Brain microvascular endothelial cell (primary cell): ENCODE results near the gene COL3A1.

Experiments used
- DNase-seq: peaks from one replicate; pipeline ENCODE4 v3.0.0-alpha.2; 2020
- H3K27ac ChIP-seq: fragments of 250-450 bp; sonication (Bioruptor Pico); 2 replicates; pipeline ENCODE4 v1.5.1; 2020; ENCODE audit warnings: mild to moderate bottlenecking, moderate library complexity
- H3K27me3 ChIP-seq: fragments of 250-450 bp; sonication (Bioruptor Pico); replicated peaks from 2 replicates; pipeline ENCODE4 v1.5.1; 2020; ENCODE audit warnings: mild to moderate bottlenecking
- H3K36me3 ChIP-seq: fragments of 250-450 bp; sonication (Bioruptor Pico); replicated peaks from 2 replicates; pipeline ENCODE4 v1.5.1; 2020; ENCODE audit warnings: mild to moderate bottlenecking
- H3K4me3 ChIP-seq: 2 replicates; pipeline ENCODE4 v1.5.1; 2011; ENCODE audit warnings: low read depth, mild to moderate bottlenecking, control low read depth, low read length, moderate library complexity
- in situ Hi-C: cut with HindIII; loops from 2 replicates; pipeline ENCODE4 v1.10.0; 2017; ENCODE audit warnings: low sequenced_read_pairs, low pct_ligation_motif_present
- TF ChIP-seq, protein P1 (sequence below): IDR thresholded peaks from 2 replicates; pipeline ENCODE4 v1.5.1; 2011; ENCODE audit warnings: low read depth, mild to moderate bottlenecking, moderate library complexity, low read length, control low read depth, inconsistent platforms; ENCODE audit errors: missing control alignments

COL3A1 gene

DNA sequence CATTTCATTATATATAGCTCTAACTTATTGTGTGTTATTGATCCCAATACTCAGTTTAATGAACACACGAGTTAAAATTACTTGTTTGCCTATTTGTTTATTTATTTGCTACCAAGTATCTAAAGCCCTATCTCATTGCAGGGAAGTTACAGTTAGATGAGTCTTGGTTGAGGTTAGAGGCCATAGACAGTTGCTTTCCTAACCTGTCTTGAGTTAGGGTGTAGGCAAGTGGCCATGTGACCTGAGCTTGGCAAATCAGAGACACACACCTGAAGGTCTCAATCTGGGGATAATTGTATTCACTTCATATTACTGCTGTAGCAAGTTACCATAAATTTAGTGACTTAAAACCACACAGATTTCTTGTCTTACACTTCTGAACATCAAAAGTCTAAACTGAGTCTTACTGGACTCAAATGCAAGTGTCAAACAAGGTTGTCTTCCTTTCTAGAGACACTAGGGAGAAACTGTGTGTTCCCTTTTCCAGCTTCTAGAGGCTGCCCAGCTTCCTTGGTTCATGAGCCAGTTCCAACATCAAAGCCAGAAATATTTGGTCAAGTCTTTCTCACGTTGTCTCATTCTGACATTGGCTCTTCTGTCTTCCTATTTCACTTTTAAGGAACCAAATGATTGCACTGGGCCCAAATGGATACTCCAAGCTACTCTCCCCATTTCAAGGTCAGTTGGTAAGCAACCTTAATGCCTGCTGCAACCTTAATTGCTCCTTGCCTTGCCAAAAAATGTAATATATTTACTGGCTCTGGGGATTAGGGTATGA, 39.7 kb downstream of the COL3A1 start:
- Histone ChIP-seq H3K27me3 (no peaks in the 10 kb centered on the region), H3K27ac (no peak overlapping the region), H3K4me3 (no peak overlapping the region), H3K36me3 (peaks cover 32% of the 10 kb centered on the region)
- TF ChIP-seq, protein P1, sequence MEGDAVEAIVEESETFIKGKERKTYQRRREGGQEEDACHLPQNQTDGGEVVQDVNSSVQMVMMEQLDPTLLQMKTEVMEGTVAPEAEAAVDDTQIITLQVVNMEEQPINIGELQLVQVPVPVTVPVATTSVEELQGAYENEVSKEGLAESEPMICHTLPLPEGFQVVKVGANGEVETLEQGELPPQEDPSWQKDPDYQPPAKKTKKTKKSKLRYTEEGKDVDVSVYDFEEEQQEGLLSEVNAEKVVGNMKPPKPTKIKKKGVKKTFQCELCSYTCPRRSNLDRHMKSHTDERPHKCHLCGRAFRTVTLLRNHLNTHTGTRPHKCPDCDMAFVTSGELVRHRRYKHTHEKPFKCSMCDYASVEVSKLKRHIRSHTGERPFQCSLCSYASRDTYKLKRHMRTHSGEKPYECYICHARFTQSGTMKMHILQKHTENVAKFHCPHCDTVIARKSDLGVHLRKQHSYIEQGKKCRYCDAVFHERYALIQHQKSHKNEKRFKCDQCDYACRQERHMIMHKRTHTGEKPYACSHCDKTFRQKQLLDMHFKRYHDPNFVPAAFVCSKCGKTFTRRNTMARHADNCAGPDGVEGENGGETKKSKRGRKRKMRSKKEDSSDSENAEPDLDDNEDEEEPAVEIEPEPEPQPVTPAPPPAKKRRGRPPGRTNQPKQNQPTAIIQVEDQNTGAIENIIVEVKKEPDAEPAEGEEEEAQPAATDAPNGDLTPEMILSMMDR, result no peak
- DNase-seq, result no peak
- in situ Hi-C loops, result no loop called here

DNA sequence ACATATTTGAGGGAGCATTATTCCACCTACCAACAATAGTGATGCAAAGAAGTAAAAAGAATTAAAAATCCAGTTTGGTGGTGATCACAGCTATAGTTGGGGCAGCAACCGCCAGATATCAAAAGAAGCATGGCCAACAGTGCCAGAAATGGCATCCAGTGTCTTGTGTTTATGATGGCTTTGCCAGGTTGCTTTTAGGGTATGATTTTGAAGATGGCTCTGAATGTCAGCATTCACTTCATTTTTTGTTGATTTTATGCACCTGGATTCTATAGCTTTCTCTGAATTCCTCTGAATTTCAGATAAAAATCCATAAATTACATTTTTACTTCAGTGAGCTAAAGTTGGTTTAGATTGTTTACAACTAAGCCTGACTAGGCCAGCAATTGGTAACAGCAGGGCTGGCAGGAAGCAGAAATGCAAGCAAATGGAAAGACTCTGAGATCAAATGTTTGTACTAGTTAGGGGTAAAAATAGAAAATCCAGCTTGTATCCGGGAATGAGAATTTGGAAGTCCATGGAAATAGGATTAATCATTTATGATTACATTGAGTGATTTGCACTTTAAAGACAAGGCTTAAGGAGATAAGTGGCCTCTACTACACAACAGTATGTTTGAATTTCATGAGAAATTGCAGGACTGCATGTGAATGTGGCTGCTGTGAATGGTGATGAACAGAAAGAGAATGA, 40.4 kb downstream of the COL3A1 start:
- no peaks in the 10 kb centered on the region for H3K27me3 ChIP-seq
- peaks cover 29% of the 10 kb centered on the region for H3K36me3 ChIP-seq
- H3K27ac ChIP-seq, result no peak overlapping the region
- H3K4me3 ChIP-seq, result no peak overlapping the region
- TF ChIP-seq, protein P1, result no peak
- in situ Hi-C loops, result no loop called here
- DNase-seq, result no peak

DNA sequence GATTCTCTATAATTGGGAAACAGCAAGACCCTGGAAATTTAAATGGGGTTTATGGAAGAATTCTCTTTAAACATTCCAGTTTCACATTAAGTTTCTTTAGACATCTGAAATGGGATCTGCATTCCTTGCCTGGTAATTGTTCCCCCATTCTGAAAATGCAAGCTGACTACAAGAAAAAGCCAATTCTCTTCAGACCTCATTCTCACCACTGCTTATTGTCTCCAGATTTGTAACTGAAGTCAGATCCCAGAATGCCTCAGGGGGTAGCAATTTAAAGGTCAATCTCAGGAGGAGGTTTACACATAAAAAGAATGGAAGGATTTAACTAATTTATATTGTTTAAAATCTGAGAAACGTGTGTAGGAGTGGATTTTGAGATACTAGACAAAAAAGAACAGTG, 41.2 kb downstream of the COL3A1 start:
- no peaks in the 10 kb centered on the region for H3K27me3 ChIP-seq
- no peak overlapping the region for H3K27ac ChIP-seq
- peaks cover 24% of the 10 kb centered on the region for H3K36me3 ChIP-seq
- no peak for DNase-seq
- H3K4me3 ChIP-seq, result no peak overlapping the region
- TF ChIP-seq, protein P1, result no peak
- in situ Hi-C loops, result no loop called here

DNA sequence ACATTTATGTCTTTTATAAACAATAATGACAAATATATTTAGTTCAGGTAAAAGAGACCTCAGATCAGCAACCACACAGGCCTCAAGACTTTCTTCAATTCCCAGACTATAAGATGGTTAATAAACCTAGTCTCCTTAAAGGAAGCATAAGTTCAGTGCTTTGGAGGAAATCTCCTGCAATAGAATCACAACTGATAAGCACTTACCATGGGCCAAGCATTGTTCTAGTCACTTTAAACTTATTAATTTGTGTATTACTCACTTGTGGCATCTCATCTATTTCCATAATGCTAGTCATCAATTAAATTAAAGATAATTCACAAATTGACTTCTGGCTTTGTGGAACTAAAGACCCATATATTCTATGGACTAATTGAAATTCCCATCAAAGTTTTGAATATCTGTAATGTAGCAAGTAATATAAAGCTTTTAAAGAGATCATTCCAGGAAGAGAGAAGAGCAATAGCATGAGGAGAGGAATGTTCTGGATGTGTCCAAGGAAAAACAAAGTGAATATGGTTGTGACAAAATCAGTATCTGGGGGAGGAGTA, 42.2 kb downstream of the COL3A1 start:
- DNase-seq, result no peak
- no peak overlapping the region for H3K27ac ChIP-seq
- peaks cover 14% of the 10 kb centered on the region for H3K36me3 ChIP-seq
- in situ Hi-C loops, result no loop called here
- H3K4me3 ChIP-seq, result no peak overlapping the region
- no peaks in the 10 kb centered on the region for H3K27me3 ChIP-seq
- TF ChIP-seq, protein P1, result no peak

DNA sequence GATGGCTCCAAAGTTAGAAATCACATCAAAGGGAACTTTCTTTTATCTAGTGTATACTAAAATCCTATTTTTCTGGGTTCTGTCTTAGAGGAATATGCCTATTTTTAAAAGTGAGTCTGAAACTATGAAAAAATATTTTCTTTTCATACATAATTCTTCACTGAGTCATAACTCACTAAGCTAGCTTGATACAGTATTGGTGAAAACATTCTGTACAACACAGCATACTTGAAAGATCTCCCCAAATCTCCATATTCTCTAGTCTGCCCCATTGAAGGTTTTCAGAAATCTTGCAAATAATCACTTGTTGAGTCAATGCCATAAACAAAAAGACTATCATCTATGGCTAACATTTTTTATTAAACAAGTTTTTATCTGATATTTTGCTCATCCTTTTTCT, 44.5 kb downstream of the COL3A1 start:
- no peaks in the 10 kb centered on the region for H3K27me3 ChIP-seq
- TF ChIP-seq, protein P1, result no peak
- in situ Hi-C loops, result no loop called here
- no peak overlapping the region for H3K4me3 ChIP-seq
- H3K36me3 ChIP-seq, result no peaks in the 10 kb centered on the region
- no peak for DNase-seq
- H3K27ac ChIP-seq, result peak overlapping the region; percentile 11
